ENCODE data around the gene SPEM3.

- no peak for TF ChIP-seq ESRRA (IDR thresholded peaks at IDR 0.05; ENCODE audit: borderline replicate concordance, low read length)
- no peak for TF ChIP-seq CTCF (IDR thresholded peaks at IDR 0.05)
- TF ChIP-seq REST (IDR thresholded peaks at IDR 0.05) = no peak
- TF ChIP-seq POLR2A (IDR thresholded peaks at IDR 0.05; ENCODE audit: low read length) = no peak; the same call in 1 of the 2 replicates
- TF ChIP-seq HDAC2 (IDR thresholded peaks at IDR 0.05) = no peak
- no peak for TF ChIP-seq CHD2 (IDR thresholded peaks at IDR 0.05; ENCODE audit: low read length, partially characterized antibody)
- TF ChIP-seq BHLHE40 (IDR thresholded peaks at IDR 0.05; ENCODE audit: low read depth, low read length) = no peak
- TF ChIP-seq MAFK (IDR thresholded peaks at IDR 0.05; ENCODE audit: partially characterized antibody) = peak; percentile 95
- no peak for TF ChIP-seq SMC3 (IDR thresholded peaks at IDR 0.05)
- TF ChIP-seq SREBF2 (IDR thresholded peaks at IDR 0.05) = no peak
Observed at GRCh38 chr17:7440834-7441195, 12.2 kb downstream of the SPEM3 start.

Measured in A549 (cell line).